AG09309 (cell line): ENCODE measurements around the gene CFAP410.

Source experiments
- DNase-seq: peaks from one replicate; pipeline ENCODE4 v3.0.0-alpha.2; 2010; ENCODE audit warnings: low read depth
- H3K4me3 ChIP-seq: 2 replicates; pipeline ENCODE4 v1.5.1; 2011; ENCODE audit warnings: mild to moderate bottlenecking, low read depth, low read length, moderate library complexity; ENCODE audit not compliant: control insufficient read depth
- CTCF ChIP-seq: IDR thresholded peaks from 2 replicates; pipeline ENCODE4 v1.5.1; 2011; ENCODE audit warnings: mild to moderate bottlenecking, low read depth, low read length, inconsistent platforms; ENCODE audit not compliant: insufficient read depth, control insufficient read depth; ENCODE audit errors: missing control alignments

CFAP410 gene

DNA sequence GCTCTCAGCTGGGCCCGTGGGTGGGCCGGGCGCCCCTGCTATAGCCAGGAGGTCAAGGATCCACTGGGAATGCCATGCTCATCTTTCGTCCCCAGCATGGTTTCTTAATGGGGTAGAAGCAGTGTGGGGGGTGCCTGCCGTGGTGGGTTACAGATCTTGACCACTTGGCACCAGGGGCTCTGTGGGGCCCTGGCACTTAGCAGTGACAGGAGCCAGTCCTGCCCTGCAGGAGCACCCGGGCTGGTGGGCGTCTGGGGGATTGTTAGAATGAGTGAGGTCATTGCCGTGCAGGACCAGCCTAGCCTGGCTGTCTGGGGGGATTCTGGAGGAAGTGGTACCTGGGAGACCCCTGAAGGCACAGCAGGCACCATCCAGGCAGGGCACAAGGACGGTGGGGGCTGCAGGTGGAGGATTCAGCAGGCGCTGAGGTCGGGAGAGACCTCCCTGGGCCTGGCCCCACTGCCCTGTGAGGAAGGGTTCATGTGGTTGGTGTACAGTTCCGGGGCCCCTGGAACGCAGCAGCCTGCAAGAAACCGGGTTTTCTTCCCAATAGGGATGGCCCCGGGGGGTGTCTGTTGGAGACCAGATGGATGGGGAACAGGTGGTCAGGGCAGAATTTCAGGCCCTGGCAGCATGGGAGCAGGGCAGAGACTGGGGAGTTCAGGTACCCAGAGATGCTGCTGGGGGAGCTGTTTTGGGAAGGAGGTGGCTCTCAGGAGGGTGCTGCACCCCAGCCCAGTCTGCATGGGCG is 48.7 kb downstream of the CFAP410 start:
- no peak for DNase-seq
- no peak overlapping the region for H3K4me3 ChIP-seq
- TF ChIP-seq CTCF, result no peak

DNA sequence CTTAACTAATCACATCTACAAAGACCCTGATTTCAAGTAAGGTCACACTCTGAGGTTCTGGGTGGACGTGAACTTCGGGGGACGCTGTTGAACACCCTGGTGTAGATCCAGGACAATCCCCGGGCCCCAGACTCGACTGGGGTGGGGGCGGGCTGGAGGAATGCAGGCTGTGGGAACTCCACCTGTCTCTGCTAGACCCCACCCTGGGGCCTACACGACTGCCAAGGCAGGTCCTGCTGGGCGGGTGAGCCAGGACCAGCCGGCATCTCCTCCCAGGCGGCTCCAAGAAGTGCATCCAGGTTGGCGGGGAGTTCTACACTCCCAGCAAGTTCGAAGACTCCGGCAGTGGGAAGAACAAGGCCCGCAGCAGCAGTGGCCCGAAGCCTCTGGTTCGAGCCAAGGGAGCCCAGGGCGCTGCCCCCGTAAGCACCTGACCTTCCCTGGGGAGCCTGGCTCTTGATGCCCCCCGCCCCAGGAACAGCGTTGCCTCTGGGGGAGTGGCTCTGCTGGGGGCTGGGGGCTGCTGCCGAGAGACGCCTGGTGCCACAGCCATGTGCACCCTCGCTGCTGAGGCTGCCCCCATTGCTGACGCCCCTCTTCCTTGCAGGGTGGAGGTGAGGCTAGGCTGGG is 49.7 kb downstream of the CFAP410 start:
- H3K4me3 ChIP-seq, result no peak overlapping the region
- no peak for TF ChIP-seq CTCF
- DNase-seq, result no peak

DNA sequence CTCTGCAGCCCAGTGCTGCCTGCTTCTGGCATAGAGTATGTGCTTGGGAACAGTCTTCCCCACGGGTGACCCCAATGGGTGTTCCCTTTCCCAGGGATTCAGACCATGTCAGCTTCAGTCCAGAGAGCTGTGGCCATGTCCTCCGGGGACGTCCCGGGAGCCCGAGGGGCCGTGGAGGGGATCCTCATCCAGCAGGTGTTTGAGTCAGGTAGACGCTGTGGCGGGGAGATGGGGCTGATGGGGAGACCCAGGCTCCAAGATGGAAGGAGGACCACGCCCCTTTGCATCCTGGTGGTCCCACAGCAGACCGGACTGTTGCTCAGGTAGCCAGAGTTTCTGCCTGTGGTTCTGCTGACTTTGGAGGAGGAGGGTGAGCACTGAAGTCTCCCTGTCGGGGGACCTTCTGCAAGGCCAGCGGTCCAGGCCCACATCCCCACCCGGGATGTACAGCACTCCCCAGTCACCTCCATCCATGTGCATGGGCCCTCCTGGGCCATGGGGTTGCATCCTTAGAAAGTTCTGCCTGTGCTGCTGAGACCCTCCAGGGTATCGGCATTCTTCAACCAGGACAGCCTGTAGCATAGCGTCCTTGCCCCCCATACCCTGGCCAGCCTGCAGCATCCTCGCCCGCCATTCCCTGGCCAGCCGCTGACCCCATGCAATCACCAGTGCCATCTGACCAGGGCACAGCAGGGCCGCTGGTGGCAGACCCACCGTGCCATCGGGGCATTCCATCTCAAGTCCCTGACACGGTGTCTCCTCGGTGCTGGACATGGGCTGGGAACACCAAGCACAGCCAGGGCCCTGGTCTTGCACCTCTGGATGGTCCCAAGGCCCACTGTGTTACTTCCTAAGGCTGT is 50.7 kb downstream of the CFAP410 start:
- no peak for TF ChIP-seq CTCF
- no peak for DNase-seq
- no peak overlapping the region for H3K4me3 ChIP-seq

DNA sequence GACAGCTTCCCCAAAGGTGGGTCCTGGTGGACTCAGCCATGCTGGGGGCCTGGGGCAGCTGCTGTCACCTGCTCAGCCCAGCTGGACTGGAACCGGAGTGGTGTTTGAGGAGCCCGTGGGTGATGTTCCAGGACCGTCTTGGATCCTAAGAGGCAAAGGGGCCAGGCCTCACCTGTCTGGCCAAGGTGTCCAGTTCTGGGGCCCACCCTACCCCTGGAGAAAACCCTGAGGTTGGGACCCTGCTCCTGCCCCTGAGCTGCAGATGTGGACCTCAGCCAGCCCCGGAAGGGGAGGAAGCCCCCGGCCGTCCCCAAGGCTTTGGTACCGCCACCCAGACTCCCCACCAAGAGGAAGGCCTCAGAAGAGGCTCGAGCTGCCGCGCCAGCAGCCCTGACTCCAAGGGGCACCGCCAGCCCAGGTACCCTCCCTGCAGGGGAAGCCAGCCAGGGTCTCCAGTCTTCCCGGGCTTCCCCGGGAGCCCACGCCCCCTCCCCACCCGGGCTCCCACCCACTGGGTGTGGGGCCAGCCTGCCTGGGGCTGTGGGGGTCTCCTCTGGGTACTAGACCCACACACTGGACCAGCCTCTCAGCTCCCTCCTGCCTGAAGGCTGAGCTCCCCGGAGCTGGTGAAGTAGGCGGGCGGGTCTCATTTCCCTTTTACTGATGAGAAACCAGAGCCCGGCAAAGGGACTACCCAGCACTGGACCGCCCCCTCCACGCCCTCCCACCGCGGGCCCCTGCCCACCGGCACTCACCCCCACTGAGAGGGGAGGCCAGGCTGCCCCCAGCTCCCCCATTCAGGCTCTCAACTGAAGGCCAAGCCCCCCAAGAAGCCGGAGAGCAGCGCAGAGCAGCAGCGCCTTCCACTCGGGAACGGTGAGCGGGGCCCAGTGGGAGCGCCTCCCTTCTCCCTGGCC is 52.2 kb downstream of the CFAP410 start:
- no peak for TF ChIP-seq CTCF
- H3K4me3 ChIP-seq, result no peak overlapping the region
- DNase-seq, result no peak

- no peak overlapping the region for H3K4me3 ChIP-seq
- TF ChIP-seq CTCF, result no peak
- no peak for DNase-seq
These were observed 53.0 kb downstream of the CFAP410 start for GRCh38 chr21:44286086-44286715.
